HUES48 (cell line): ENCODE results near the gene SCN1B.

Source experiments
- H3K27ac ChIP-seq: one replicate; pipeline ENCODE4 v1.7.0; 2013; ENCODE audit warnings: low read depth, low read length, inconsistent platforms
- H3K27me3 ChIP-seq: 2 replicates; pipeline ENCODE4 v1.6.1; 2013; ENCODE audit warnings: mild to moderate bottlenecking, low read length; ENCODE audit not compliant: control insufficient read depth, insufficient read depth
- H3K36me3 ChIP-seq: 2 replicates; pipeline ENCODE4 v1.6.1; 2013; ENCODE audit warnings: low read length; ENCODE audit not compliant: control insufficient read depth, insufficient read depth
- H3K4me1 ChIP-seq: 2 replicates; pipeline ENCODE4 v1.6.1; 2013; ENCODE audit warnings: mild to moderate bottlenecking, low read length; ENCODE audit not compliant: control insufficient read depth, insufficient read depth
- H3K4me3 ChIP-seq: 2 replicates; pipeline ENCODE4 v1.5.1; 2013; ENCODE audit warnings: mild to moderate bottlenecking, low read depth, low read length
- H3K9ac ChIP-seq: 2 replicates; pipeline ENCODE4 v1.6.1; 2013; ENCODE audit warnings: mild to moderate bottlenecking, low read depth, low read length, moderate library complexity
- H3K9me3 ChIP-seq: 2 replicates; pipeline ENCODE4 v1.6.1; 2013; ENCODE audit warnings: low read length; ENCODE audit not compliant: control insufficient read depth, insufficient read depth

The SCN1B gene

GRCh38 chr19:35073516-35073915 lies 43.2 kb downstream of the SCN1B start:
- Histone ChIP-seq H3K36me3 (no peaks in the 10 kb centered on the region), H3K4me1 (peaks cover 14% of the 10 kb centered on the region), H3K27ac (no peak overlapping the region), H3K9me3 (no peaks in the 10 kb centered on the region), H3K9ac (no peak overlapping the region), H3K27me3 (no peaks in the 10 kb centered on the region), H3K4me3 (no peak overlapping the region)

- Histone ChIP-seq H3K27me3 (no peaks in the 10 kb centered on the region), H3K4me1 (peaks cover 10% of the 10 kb centered on the region), H3K9me3 (no peaks in the 10 kb centered on the region), H3K27ac (no peak overlapping the region), H3K4me3 (no peak overlapping the region), H3K9ac (no peak overlapping the region), H3K36me3 (no peaks in the 10 kb centered on the region)
Measured at GRCh38 chr19:35073941-35074340, 43.7 kb downstream of the SCN1B start.

GRCh38 chr19:35074426-35075201 lies 44.3 kb downstream of the SCN1B start:
- Histone ChIP-seq H3K36me3 (no peaks in the 10 kb centered on the region), H3K27ac (no peak overlapping the region), H3K4me1 (peaks cover 3% of the 10 kb centered on the region; the same call in 1 of the 2 replicates), H3K9me3 (no peaks in the 10 kb centered on the region), H3K9ac (no peak overlapping the region), H3K4me3 (no peak overlapping the region), H3K27me3 (no peaks in the 10 kb centered on the region)

- Histone ChIP-seq H3K9me3 (no peaks in the 10 kb centered on the region), H3K4me1 (no peaks in the 10 kb centered on the region), H3K27me3 (no peaks in the 10 kb centered on the region), H3K27ac (no peak overlapping the region), H3K9ac (no peak overlapping the region), H3K36me3 (no peaks in the 10 kb centered on the region), H3K4me3 (no peak overlapping the region)
Measured at GRCh38 chr19:35075202-35076025, 45.1 kb downstream of the SCN1B start.

GRCh38 chr19:35076026-35076370 lies 45.7 kb downstream of the SCN1B start:
- no peaks in the 10 kb centered on the region for H3K36me3 ChIP-seq
- H3K27ac ChIP-seq = no peak overlapping the region
- H3K9me3 ChIP-seq = no peaks in the 10 kb centered on the region
- H3K4me3 ChIP-seq = no peak overlapping the region
- no peak overlapping the region for H3K9ac ChIP-seq
- no peaks in the 10 kb centered on the region for H3K4me1 ChIP-seq
- no peaks in the 10 kb centered on the region for H3K27me3 ChIP-seq

- no peak overlapping the region for H3K4me3 ChIP-seq
- no peaks in the 10 kb centered on the region for H3K4me1 ChIP-seq
- H3K27ac ChIP-seq = no peak overlapping the region
- no peak overlapping the region for H3K9ac ChIP-seq
- no peaks in the 10 kb centered on the region for H3K27me3 ChIP-seq
- no peaks in the 10 kb centered on the region for H3K36me3 ChIP-seq
- no peaks in the 10 kb centered on the region for H3K9me3 ChIP-seq
Measured at GRCh38 chr19:35076657-35077056, 46.4 kb downstream of the SCN1B start.

GRCh38 chr19:35077411-35078223 lies 47.3 kb downstream of the SCN1B start:
- H3K36me3 ChIP-seq = no peaks in the 10 kb centered on the region
- no peak overlapping the region for H3K27ac ChIP-seq
- no peak overlapping the region for H3K9ac ChIP-seq
- H3K27me3 ChIP-seq = no peaks in the 10 kb centered on the region
- no peaks in the 10 kb centered on the region for H3K9me3 ChIP-seq
- no peak overlapping the region for H3K4me3 ChIP-seq
- H3K4me1 ChIP-seq = no peaks in the 10 kb centered on the region

GRCh38 chr19:35079826-35080225 lies 49.6 kb downstream of the SCN1B start:
- no peaks in the 10 kb centered on the region for H3K36me3 ChIP-seq
- no peak overlapping the region for H3K4me3 ChIP-seq
- no peaks in the 10 kb centered on the region for H3K27me3 ChIP-seq
- H3K4me1 ChIP-seq = peaks cover 6% of the 10 kb centered on the region; the same call in 1 of the 2 replicates
- no peak overlapping the region for H3K27ac ChIP-seq
- no peak overlapping the region for H3K9ac ChIP-seq
- H3K9me3 ChIP-seq = no peaks in the 10 kb centered on the region

GRCh38 chr19:35080613-35081170 lies 50.4 kb downstream of the SCN1B start:
- no peaks in the 10 kb centered on the region for H3K27me3 ChIP-seq
- no peaks in the 10 kb centered on the region for H3K9me3 ChIP-seq
- peaks cover 6% of the 10 kb centered on the region; the same call in 1 of the 2 replicates for H3K4me1 ChIP-seq
- no peaks in the 10 kb centered on the region for H3K36me3 ChIP-seq
- H3K4me3 ChIP-seq = no peak overlapping the region
- H3K27ac ChIP-seq = no peak overlapping the region
- no peak overlapping the region for H3K9ac ChIP-seq

- Histone ChIP-seq H3K4me1 (peaks cover 6% of the 10 kb centered on the region; the same call in 1 of the 2 replicates), H3K9ac (no peak overlapping the region), H3K27ac (no peak overlapping the region), H3K9me3 (no peaks in the 10 kb centered on the region), H3K27me3 (no peaks in the 10 kb centered on the region), H3K4me3 (no peak overlapping the region), H3K36me3 (no peaks in the 10 kb centered on the region)
Measured at GRCh38 chr19:35081201-35081600, 50.9 kb downstream of the SCN1B start.
